B cell (primary cell): ENCODE results near the gene KIAA1191. TPM values are rescaled to one million over a fixed set of nuclear protein-coding genes. Genes with fewer than 3 reads are reported as not detected.

Experiments used
- ATAC-seq: fragments of 200-7000 bp; cut with Tn5 transposase; one replicate; pipeline ENCODE4 v1.10.0; 2021; ENCODE audit warnings: low read depth, mild to moderate bottlenecking, moderate number of reproducible peaks, moderate library complexity
- CTCF ChIA-PET: fragments of 350-600 bp; sonication (Branson Sonifier 250); formaldehyde crosslinking; loops from one replicate; lab custom pipeline; 2021; ENCODE audit warnings: antibody characterized with exemption, inconsistent platforms; lab: Charles Lee
- POLR2A ChIA-PET: fragments of 350-600 bp; sonication (Branson Sonifier 250); formaldehyde crosslinking; loops from one replicate; lab custom pipeline; 2021; ENCODE audit warnings: antibody characterized with exemption; lab: Charles Lee
- DNase-seq: peaks from one replicate; pipeline ENCODE4 v3.0.0; 2013
- H2AFZ ChIP-seq: 2 replicates; pipeline ENCODE4 v1.6.1; 2012; ENCODE audit warnings: mild to moderate bottlenecking, low read depth, low read length; ENCODE audit not compliant: insufficient read depth, poor library complexity, severe bottlenecking
- H3K27ac ChIP-seq, 2 donors: 1 replicate in 1 of 2; 2 replicates in 1 of 2; pipeline ENCODE4 v1.5.1; 2012 to 2013; ENCODE audit warnings: low read length in 2 of 2, mild to moderate bottlenecking in 2 of 2, moderate library complexity in 1 of 2
- H3K27me3 ChIP-seq, 4 experiments: fragments of 200-600 bp in 1 of 4; sonication (generic) in 1 of 4; replicated peaks in 1 of 4; 1 replicate in 2 of 4; 2 replicates in 2 of 4; pipeline versions ENCODE4 v1.6.1 to v1.7.0; 2013 to 2016; ENCODE audit warnings: low read length in 3 of 4, mild to moderate bottlenecking in 2 of 4, mixed read lengths in 1 of 4, moderate library complexity in 1 of 4; ENCODE audit not compliant: insufficient read depth in 4 of 4, control insufficient read depth in 3 of 4; ENCODE audit errors: control extremely low read depth in 1 of 4
- H3K36me3 ChIP-seq, 2 experiments: replicated peaks in 1 of 2; 1 replicate in 1 of 2; 2 replicates in 1 of 2; pipeline versions ENCODE4 v1.6.1 to v1.7.1; 2013; ENCODE audit warnings: low read length in 1 of 2; ENCODE audit not compliant: insufficient read depth in 2 of 2, control insufficient read depth in 1 of 2; ENCODE audit errors: control extremely low read depth in 1 of 2, extremely low read depth in 1 of 2
- H3K4me1 ChIP-seq, 2 donors: fragments of 200-600 bp in 1 of 2; sonication (generic) in 1 of 2; 1 replicate in 1 of 2; 2 replicates in 1 of 2; pipeline versions ENCODE4 v1.5.1 to v1.6.1; 2013 to 2017; ENCODE audit warnings: low read length in 2 of 2; ENCODE audit not compliant: control insufficient read depth in 2 of 2, insufficient read depth in 2 of 2
- H3K4me2 ChIP-seq: replicated peaks from 2 replicates; pipeline ENCODE3; 2012; ENCODE audit warnings: mild to moderate bottlenecking, low read depth, low read length; ENCODE audit not compliant: poor library complexity, severe bottlenecking
- H3K4me3 ChIP-seq, 5 experiments: fragments of 200-600 bp in 1 of 5; sonication (generic) in 1 of 5; 1 replicate in 3 of 5; 2 replicates in 2 of 5; pipeline versions ENCODE4 v1.5.1 to v1.7.0; 2011 to 2016; ENCODE audit warnings: low read length in 4 of 5, mild to moderate bottlenecking in 4 of 5, low read depth in 2 of 5, control low read depth in 1 of 5, moderate library complexity in 1 of 5; ENCODE audit not compliant: insufficient read depth in 1 of 5; ENCODE audit errors: control extremely low read depth in 1 of 5, extremely low read depth in 1 of 5
- H3K79me2 ChIP-seq: fragments of 200-600 bp; sonication (generic); one replicate; pipeline ENCODE4 v1.6.0; 2016; ENCODE audit warnings: low read length; ENCODE audit not compliant: control insufficient read depth, insufficient read depth
- H3K9ac ChIP-seq: fragments of 200-600 bp; sonication (generic); 2 replicates; pipeline ENCODE4 v1.6.1; 2017; ENCODE audit warnings: mild to moderate bottlenecking, low read length, moderate library complexity
- H3K9me3 ChIP-seq, 3 donors: one replicate each; pipeline versions ENCODE4 v1.6.1 to v1.7.1; 2013; ENCODE audit warnings: low read length in 2 of 3; ENCODE audit not compliant: control insufficient read depth in 2 of 3, insufficient read depth in 1 of 3; ENCODE audit errors: control extremely low read depth in 1 of 3
- H4K20me1 ChIP-seq: 2 replicates; pipeline ENCODE4 v1.6.0; 2012; ENCODE audit warnings: mild to moderate bottlenecking, low read length; ENCODE audit not compliant: insufficient read depth, control insufficient read depth, poor library complexity, severe bottlenecking
- H3K27ac Mint-ChIP-seq: one replicate; pipeline ENCODE4 v1.8.0; 2021; ENCODE audit warnings: mixed read lengths
- H3K27me3 Mint-ChIP-seq: one replicate; pipeline ENCODE4 v1.8.0; 2021; ENCODE audit warnings: mixed read lengths
- H3K4me1 Mint-ChIP-seq: one replicate; pipeline ENCODE4 v1.8.0; 2021; ENCODE audit warnings: mixed read lengths
- H3K4me3 Mint-ChIP-seq: one replicate; pipeline ENCODE4 v1.8.0; 2021; ENCODE audit warnings: mixed read lengths
- H3K9me3 Mint-ChIP-seq: one replicate; pipeline ENCODE4 v1.8.0; 2022; ENCODE audit warnings: mixed read lengths; ENCODE audit not compliant: insufficient read depth
- EZH2 ChIP-seq: IDR thresholded peaks from 2 replicates; pipeline ENCODE4 v1.6.1; 2012; ENCODE audit warnings: borderline replicate concordance, low read depth, mild to moderate bottlenecking, moderate library complexity, low read length; ENCODE audit not compliant: insufficient read depth, poor library complexity, severe bottlenecking
- WGBS: methylation state at CpG from one replicate; pipeline ENCODE4 v1.1.5; 2013; ENCODE audit warnings: missing lambda C conversion rate; ENCODE audit not compliant: insufficient coverage; 5-methylcytosine and 5-hydroxymethylcytosine counted together
- intact Hi-C: fragments of 100-400 bp; cut with micrococcal nuclease; formaldehyde crosslinking; loops from one replicate; pipeline ENCODE4 v1.10.0; 2022
- polyA plus RNA-seq: library from polyadenylated mRNA; depleted of rRNA; stranded (reverse); fragments of >200 nt; gene quantifications from 2 replicates; pipeline ENCODE4 v1.2.3, GENCODE V29; 2012
- total RNA-seq, 2 donors: library from RNA; stranded (reverse); fragments of 120-200 nt in 1 of 2; gene quantifications; 1 replicate in 1 of 2; 2 replicates in 1 of 2; pipeline versions ENCODE4 v1.2.3 to v1.2.4, GENCODE V29; 2013 to 2022
- TF ChIP-seq, protein P1 (sequence below): fragments of 200-600 bp; IDR thresholded peaks from one replicate; pipeline ENCODE4 v1.8.0; 2022; ENCODE audit warnings: antibody characterized with exemption, mild to moderate bottlenecking

The KIAA1191 gene
- total and polyA plus RNA-seq, 2 donors (not counting 1 experiment from before 2014, with no cell fraction given), result 61.2 to 82.9 TPM

DNA sequence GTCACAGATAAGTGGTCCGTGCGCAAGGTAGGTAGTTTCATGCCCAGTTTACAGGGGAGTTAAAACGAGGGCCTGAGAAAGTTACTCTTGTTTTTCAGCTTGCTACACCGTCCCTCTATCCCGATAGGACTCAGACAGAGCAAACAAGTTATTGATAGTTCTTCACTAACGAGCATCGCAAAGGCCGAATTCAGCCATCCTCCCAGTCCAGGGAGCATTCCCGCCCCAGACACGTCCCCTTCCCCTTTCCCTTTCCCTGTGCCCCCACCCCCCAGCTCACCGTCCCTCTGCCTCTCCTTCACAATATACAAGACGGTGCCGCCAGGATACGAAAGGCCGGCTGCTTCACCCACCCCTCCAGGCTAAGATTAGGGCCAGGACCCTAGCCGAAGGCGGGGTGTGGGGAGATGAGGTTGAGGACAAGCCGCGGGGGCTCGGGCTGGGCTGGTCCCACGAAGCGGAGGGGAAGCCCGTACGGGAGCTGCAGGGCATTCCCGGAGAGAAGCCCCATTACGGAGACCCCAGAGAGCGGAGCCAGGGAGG is 599 bp downstream of the KIAA1191 start:
- CTCF ChIA-PET, result interaction anchor here (1.5 to 3.4 kb wide), 4 partner anchors 56 to 212 kb away, joined by 3 to 15 read pairs (median 5); partner anchors contain the start of genes CLTB and FAF2
- peak overlapping the region; percentile 42 to 94 (median 82) for H3K4me3 ChIP-seq
- H3K4me1 ChIP-seq, result peaks cover 19 to 32% of the 10 kb centered on the region in 2 donors
- H2AFZ ChIP-seq, result peak overlapping the region; percentile 88
- peak overlapping the region; percentile 85 for H3K4me2 ChIP-seq
- no peak for DNase-seq
- Mint-ChIP-seq H3K27ac (peak overlapping the region; percentile 98), H3K4me1 (peaks cover 40% of the 10 kb centered on the region), H3K27me3 (no peaks in the 10 kb centered on the region), H3K4me3 (peak overlapping the region; percentile 98), H3K9me3 (no peaks in the 10 kb centered on the region)
- peak overlapping the region; percentile 77 to 92 for H3K27ac ChIP-seq
- POLR2A ChIA-PET, result interaction anchor here (0.8 to 1.4 kb wide), 4 partner anchors 9 to 176 kb away, joined by 3 to 7 read pairs (median 3); partner anchors contain the start of gene RNF44
- TF ChIP-seq, protein P1, sequence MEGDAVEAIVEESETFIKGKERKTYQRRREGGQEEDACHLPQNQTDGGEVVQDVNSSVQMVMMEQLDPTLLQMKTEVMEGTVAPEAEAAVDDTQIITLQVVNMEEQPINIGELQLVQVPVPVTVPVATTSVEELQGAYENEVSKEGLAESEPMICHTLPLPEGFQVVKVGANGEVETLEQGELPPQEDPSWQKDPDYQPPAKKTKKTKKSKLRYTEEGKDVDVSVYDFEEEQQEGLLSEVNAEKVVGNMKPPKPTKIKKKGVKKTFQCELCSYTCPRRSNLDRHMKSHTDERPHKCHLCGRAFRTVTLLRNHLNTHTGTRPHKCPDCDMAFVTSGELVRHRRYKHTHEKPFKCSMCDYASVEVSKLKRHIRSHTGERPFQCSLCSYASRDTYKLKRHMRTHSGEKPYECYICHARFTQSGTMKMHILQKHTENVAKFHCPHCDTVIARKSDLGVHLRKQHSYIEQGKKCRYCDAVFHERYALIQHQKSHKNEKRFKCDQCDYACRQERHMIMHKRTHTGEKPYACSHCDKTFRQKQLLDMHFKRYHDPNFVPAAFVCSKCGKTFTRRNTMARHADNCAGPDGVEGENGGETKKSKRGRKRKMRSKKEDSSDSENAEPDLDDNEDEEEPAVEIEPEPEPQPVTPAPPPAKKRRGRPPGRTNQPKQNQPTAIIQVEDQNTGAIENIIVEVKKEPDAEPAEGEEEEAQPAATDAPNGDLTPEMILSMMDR, result no peak
- no peak for TF ChIP-seq EZH2
- no peaks in the 10 kb centered on the region for H3K9me3 ChIP-seq
- no peak for ATAC-seq
- intact Hi-C loops, result loop anchor here (1.0 to 5.0 kb wide), 5 partner anchors 28 to 176 kb away; partner anchors contain the start of genes CLTB, FAF2, RNF44 and SIMC1
- H3K9ac ChIP-seq, result peak overlapping the region; percentile 96
- WGBS, result 7% methylated on average over 19 of the region's 27 CpGs
- H3K27me3 ChIP-seq, result no peaks in the 10 kb centered on the region
- H4K20me1 ChIP-seq, result peaks cover 25% of the 10 kb centered on the region
- H3K36me3 ChIP-seq, result peaks cover 0 to 18% of the 10 kb centered on the region in 2 experiments
- H3K79me2 ChIP-seq, result peaks cover 52% of the 10 kb centered on the region

GRCh38 chr5:176359658-176360057 is 1.9 kb downstream of the KIAA1191 start:
- H3K27ac ChIP-seq, result no peak overlapping the region
- H3K4me1 ChIP-seq, result peaks cover 14 to 28% of the 10 kb centered on the region in 2 donors
- no peak overlapping the region for H2AFZ ChIP-seq
- intact Hi-C loops, result loop anchor here (5.0 kb wide), 2 partner anchors 58 to 122 kb away; partner anchors contain the start of genes CLTB and SIMC1
- H3K27me3 Mint-ChIP-seq, result no peaks in the 10 kb centered on the region
- ATAC-seq (no peak), DNase-seq (no peak)
- peaks cover 35% of the 10 kb centered on the region for H3K4me1 Mint-ChIP-seq
- no peaks in the 10 kb centered on the region for H3K9me3 Mint-ChIP-seq
- H3K4me3 Mint-ChIP-seq, result peak overlapping the region; percentile 74
- H3K27ac Mint-ChIP-seq, result peak overlapping the region; percentile 32
- H3K4me3 ChIP-seq, result no peak overlapping the region
- no peaks in the 10 kb centered on the region for H3K9me3 ChIP-seq
- WGBS, result 88% methylated on average over 1 of the region's 4 CpGs
- H3K79me2 ChIP-seq, result peaks cover 65% of the 10 kb centered on the region
- CTCF ChIA-PET, result interaction anchor here (0.7 to 3.4 kb wide), 3 partner anchors 57 to 301 kb away, joined by 3 to 15 read pairs (median 4); partner anchors contain the start of gene CLTB
- TF ChIP-seq, protein P1, result no peak
- TF ChIP-seq EZH2, result no peak
- H4K20me1 ChIP-seq, result peaks cover 38% of the 10 kb centered on the region
- no peaks in the 10 kb centered on the region for H3K27me3 ChIP-seq
- H3K36me3 ChIP-seq, result peaks cover 0 to 30% of the 10 kb centered on the region in 2 experiments
- H3K9ac ChIP-seq, result no peak overlapping the region
- peak overlapping the region; percentile 30 for H3K4me2 ChIP-seq
- POLR2A ChIA-PET, result interaction anchor here (1.5 kb wide), 1 partner anchor 30 kb away, joined by 4 read pairs; no protein-coding TSS in a partner anchor
